HG03378 (cell line): ENCODE data around the gene GALNTL6.
"Not testable (repeated sequence)": the region's sequence is repeated elsewhere in the genome, so short reads cannot be mapped to it uniquely, and the experiment has no call there.

Experiments used
- ATAC-seq: cut with Tn5 transposase; IDR thresholded peaks from one replicate; pipeline ENCODE4 v1.9.1; 2021; ENCODE audit warnings: mild to moderate bottlenecking, moderate library complexity; ENCODE audit not compliant: unreplicated experiment

GALNTL6 gene

DNA sequence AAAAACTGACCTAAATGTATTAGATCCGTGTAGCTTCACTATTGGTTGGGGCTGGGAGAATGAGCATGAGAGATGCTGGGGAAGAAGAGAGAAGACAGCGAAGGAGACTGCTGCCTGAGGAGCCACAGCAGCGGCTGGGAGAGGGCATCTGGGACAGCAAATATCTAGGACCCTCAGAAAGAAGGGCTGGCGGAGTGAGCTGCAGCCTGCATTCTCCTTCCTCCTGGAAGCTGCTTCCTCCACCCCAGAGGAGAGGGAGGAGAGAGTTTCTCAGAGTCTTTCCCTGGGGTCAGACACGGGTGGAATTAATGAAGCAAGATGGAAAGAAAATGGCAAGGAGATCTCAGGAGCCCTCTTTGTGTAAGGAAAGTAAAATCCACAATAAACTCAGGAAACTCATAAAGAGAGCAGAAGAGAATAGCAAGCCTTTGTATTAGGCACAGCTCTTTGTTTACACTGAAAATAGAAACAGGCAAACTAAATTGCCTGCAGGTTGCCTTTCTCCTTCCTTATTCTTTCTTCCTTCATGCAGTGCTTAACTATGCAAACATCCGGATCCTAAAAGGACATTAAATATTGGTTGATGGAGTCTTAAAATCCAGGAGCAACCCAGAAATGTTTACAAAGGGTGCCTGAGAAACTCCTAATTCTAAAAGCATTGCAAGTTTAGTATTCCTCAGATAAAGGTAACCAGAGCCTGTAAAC is 1225.1 kb downstream of the GALNTL6 start:
- no peak for ATAC-seq

DNA sequence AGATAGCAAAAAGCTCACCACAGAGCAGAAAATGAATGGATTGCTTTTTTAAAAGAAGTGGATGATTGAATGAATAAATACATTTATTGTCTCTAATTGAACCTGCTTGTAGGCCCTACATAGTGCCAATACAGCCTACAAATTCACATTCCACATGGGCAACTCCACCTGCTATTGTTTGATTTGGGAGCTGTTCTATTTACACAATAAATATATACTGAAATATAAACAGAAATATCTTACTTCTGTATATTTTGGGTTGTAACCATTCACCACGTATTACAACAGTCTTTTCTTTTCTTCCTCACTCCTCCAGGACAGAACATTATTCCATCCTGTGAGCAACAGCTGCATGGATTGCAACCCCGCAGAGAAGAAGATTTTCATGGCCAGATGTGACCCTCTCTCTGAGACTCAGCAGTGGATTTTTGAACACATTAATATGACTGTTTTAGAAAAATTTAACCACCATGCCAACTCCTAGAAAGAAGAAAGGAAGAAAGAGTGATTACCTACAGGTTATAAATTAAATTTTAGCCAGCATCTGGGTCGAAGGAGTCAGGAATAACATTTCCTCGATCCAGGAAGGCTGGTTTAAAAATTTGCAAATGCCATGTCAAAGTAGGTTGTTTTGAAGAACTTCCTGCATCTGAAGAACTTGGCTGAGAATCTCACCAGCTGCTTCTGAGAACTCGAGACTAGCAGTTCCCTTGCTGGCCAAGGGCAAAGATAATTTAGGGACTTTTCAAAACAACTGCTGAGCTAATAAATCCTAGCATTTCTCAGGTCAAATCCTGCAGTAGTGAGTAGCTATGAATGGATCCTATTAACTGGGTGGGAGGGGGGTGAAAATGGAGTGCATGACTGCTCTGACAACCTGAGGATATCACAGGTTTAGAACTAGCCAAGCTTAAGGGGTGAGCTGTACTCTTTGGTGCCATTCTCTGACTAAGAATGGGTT is 1226.7 kb downstream of the GALNTL6 start:
- no peak for ATAC-seq

- ATAC-seq = no peak
Observed at GRCh38 chr4:173041482-173041881, 1228.3 kb downstream of the GALNTL6 start.

GRCh38 chr4:173042139-173042538 is 1228.9 kb downstream of the GALNTL6 start:
- ATAC-seq = not testable (repeated sequence)

DNA sequence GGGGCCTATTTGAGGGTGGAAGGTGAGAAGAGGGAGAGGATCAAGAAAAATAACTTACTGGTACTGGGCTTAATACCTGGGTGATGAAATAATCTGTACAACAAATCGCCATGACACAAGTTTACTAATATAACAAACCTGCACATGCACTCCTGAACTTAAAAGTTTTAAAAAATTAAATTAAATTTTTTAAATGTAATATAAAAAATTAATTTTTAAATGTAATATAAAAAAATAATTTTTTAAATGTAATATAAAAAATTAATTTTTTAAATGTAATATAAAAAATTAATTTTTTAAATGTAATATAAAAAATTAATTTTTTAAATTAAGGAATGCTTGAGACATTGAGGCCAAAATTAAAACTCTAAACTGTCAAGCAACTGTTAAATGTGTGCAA is 1231.1 kb downstream of the GALNTL6 start:
- no peak for ATAC-seq

DNA sequence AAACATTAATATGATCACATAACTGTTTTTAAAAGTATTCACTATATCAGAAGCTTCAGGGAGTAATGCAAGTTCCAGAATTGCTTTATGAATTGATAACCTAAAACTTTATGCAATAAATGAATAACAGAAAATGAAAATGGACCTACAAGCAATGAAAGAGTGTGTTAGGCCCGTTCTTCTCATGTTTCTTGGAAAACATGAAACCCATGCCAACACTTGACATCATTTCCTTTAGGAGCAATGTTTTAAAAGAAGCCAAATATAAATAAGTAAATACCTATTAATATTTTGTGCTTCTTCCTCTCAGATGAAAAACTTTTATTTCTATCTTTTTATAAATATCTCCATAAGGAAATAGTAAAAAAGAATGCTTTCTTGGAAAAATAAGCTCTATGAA is 1232.4 kb downstream of the GALNTL6 start:
- no peak for ATAC-seq

DNA sequence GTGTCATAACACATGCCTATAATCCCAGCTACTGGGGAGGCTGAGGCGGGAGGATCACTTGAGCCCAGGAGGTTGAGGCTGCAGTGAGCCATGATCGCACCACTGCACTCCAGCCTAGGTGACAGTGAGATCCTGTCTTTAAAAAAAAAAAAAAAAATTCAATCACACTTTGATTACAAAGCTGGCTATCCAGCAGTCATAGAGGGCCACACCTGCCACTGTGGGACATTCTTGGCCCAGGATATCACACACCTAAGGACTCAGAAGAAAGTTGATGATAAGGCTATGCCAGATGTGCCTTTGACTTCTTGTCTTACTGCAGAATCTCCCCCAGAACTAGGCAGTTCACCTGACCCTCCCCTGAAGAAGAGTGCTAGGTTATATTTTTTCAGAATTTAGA is 1232.9 kb downstream of the GALNTL6 start:
- no peak for ATAC-seq

- no peak for ATAC-seq
Observed at GRCh38 chr4:173046818-173047217, 1233.6 kb downstream of the GALNTL6 start.

- ATAC-seq = no peak
Observed at GRCh38 chr4:173051232-173051631, 1238.0 kb downstream of the GALNTL6 start.

- ATAC-seq = no peak
Observed at GRCh38 chr4:173051716-173052115, 1238.5 kb downstream of the GALNTL6 start.

DNA sequence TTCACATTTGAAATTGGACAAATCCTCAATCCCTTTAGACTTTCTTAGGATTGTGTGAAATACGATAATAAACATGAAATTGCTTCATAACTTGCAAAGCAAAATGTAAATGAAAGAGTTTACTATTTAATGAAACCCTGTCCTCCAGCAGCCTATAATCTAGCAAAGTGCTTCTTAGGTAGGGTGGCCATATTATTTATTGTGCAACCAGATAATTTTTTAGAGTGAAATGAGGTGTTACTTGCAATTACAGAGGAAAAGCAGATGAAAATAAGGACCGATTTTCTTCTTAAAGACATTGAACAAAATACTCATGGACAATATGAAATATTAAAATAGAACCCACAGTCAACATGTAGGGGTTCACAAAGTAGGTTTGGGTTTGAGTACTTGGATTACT is 1239.2 kb downstream of the GALNTL6 start:
- ATAC-seq = no peak

DNA sequence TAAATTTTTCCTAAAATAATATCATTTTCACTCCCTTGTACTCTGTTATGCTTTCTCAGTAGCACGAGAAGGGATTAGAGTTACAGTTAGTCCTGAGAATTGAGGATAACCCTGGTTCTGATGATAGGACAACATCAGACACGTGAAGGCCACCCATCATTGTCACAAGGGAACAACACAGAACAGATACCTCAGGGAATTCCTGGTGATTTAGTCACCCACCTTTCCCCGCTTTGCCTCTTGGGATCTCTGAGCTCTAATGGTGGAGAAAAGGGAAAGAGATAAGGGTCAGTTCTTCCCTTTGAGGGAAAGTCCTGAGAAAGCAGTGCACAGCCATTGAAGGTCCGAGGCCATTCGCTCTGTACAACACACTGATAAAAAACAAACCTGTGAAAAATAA is 1243.1 kb downstream of the GALNTL6 start:
- ATAC-seq = no peak

GRCh38 chr4:173056710-173057109 is 1243.5 kb downstream of the GALNTL6 start:
- no peak for ATAC-seq

- no peak for ATAC-seq
Observed at GRCh38 chr4:173057442-173057841, 1244.2 kb downstream of the GALNTL6 start.

DNA sequence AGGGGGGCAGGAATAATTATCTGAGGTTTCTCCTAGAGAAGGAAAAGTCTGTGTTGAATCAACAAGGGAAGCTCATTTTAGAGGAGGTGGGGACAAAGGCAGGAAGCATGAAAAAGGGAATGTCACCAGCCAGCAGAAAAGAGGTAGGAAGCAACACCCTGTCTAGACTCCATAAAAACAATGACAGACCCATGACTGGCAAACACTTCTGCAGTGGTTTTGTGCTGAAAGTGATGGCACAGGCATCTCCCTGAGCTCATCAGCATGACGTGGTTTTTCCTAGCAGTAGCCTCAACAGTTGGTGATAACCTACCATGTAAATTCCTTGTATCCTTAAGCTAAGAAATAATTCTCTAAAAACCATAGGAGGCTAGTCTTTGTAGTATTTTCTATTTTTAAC is 1244.7 kb downstream of the GALNTL6 start:
- no peak for ATAC-seq

- ATAC-seq = no peak
Observed at GRCh38 chr4:173061160-173061559, 1248.0 kb downstream of the GALNTL6 start.

DNA sequence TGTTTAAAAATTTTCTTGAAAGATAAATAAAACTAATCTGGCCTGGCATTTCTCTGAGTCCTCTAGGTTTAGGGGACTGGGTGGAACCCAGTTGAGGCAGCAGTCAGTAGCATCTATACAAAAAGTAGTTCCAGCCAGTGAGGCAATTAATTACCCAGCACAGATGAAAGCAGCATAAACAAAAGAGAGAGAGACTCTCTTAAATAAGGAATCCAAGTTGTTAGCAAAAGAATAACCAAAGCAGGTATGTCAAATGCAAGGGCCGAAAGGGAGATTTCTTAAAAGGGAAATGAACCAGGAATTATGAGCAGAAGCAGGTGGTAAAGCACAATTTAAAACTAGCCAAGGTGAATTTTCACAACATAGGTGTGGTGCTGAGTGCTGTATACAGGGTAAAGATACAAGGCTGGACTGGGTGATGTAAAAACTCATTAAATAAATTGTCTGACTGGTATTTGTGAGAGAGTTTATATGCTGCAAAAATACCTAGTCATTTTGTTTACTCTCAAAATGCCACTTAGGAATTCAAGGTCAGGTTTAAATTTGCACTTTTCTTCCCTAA is 1260.8 kb downstream of the GALNTL6 start:
- no peak for ATAC-seq

DNA sequence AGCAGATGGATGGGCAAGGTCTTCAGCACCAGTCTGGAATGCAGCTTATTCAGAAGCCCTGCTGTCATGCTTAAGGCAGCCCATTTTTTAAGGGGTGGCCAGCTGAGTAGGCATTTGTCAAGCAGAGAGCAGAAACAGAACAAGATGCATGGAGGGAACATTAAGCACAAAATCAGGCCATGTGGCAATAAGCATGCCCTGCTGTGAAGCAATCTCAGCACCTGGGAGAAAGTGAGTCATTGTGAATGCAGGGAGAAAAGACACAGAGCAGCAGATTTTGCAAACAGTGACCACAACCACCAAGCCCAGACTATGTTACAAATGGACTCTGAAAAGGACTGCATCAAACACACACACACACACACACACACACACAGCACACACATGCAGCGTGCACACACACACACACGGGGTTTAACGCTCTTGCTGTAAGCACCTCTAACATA is 1261.3 kb downstream of the GALNTL6 start:
- ATAC-seq = no peak

DNA sequence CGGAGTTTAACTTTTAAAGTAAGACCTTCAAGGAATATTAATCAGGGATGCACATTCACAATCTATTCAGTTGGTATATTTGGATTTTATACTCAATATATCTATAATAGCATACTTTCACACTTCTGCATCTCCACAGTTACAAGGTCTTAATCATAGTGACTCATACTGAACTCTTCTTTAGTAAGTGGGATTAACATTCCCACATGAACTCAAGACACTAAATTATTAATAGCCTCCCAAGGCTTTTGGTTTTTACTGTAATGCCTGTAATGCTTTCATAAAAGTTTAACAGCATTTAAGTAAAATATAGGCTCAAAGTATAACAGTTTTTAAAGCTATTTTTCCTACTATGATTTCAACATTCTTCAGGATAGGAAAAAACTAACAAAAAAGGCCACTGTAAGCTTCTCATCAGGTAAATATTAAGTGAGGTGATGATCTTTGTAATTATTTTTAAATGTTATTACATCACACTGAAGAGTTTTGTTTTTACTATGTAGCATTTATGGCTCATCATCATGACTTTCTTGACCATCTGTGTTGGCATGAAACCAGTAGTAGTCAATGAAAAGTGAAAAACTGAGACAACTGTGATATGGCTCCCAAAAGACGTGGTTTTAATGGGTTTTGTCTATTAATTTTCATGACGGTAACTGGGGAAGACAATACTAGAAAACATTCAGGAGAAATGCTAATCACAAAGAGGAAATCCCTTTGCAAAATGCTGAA is 1263.9 kb downstream of the GALNTL6 start:
- ATAC-seq = no peak

GRCh38 chr4:173088144-173088543 is 1274.9 kb downstream of the GALNTL6 start:
- ATAC-seq = no peak
